H9 (cell line): ENCODE data around the gene HDAC7. TPM values are rescaled to one million over a fixed set of nuclear protein-coding genes. Genes with fewer than 3 reads are reported as not detected.

Experiments
- DNase-seq: peaks from one replicate; pipeline ENCODE4 v3.0.0-alpha.2; 2017
- H2AFZ ChIP-seq: one replicate; pipeline ENCODE4 v1.6.1; 2013; ENCODE audit warnings: mild to moderate bottlenecking, low read length, control low read depth, moderate library complexity
- H2AK5ac ChIP-seq: 2 replicates; pipeline ENCODE4 v1.6.1; 2013; ENCODE audit warnings: low read length, control low read depth, mixed read lengths; ENCODE audit not compliant: insufficient read length
- H2BK120ac ChIP-seq: one replicate; pipeline ENCODE4 v1.6.1; 2013; ENCODE audit warnings: low read depth, mild to moderate bottlenecking, low read length, control low read depth, inconsistent platforms; ENCODE audit not compliant: poor library complexity, severe bottlenecking
- H2BK12ac ChIP-seq: 2 replicates; pipeline ENCODE4 v1.6.1; 2013; ENCODE audit warnings: low read length, control low read depth, mixed read lengths, low read depth; ENCODE audit not compliant: insufficient read length
- H2BK15ac ChIP-seq: 2 replicates; pipeline ENCODE4 v1.6.1; 2013; ENCODE audit warnings: low read depth, low read length, control low read depth
- H2BK20ac ChIP-seq: one replicate; pipeline ENCODE4 v1.6.1; 2013; ENCODE audit warnings: low read depth, mild to moderate bottlenecking, low read length, control low read depth, inconsistent platforms; ENCODE audit not compliant: poor library complexity, severe bottlenecking
- H2BK5ac ChIP-seq: 2 replicates; pipeline ENCODE4 v1.6.1; 2013; ENCODE audit warnings: low read length, control low read depth, mixed read lengths; ENCODE audit not compliant: insufficient read length
- H3K14ac ChIP-seq: 2 replicates; pipeline ENCODE4 v1.6.1; 2013; ENCODE audit warnings: low read length, control low read depth; ENCODE audit not compliant: insufficient read depth
- H3K18ac ChIP-seq: 2 replicates; pipeline ENCODE4 v1.6.1; 2013; ENCODE audit warnings: low read depth, mild to moderate bottlenecking, mixed read lengths, low read length, control low read depth; ENCODE audit not compliant: insufficient read length
- H3K23ac ChIP-seq: 2 replicates; pipeline ENCODE4 v1.6.1; 2013; ENCODE audit warnings: low read length, control low read depth, mixed read lengths, low read depth; ENCODE audit not compliant: insufficient read length
- H3K23me2 ChIP-seq: 2 replicates; pipeline ENCODE4 v1.6.1; 2013; ENCODE audit warnings: low read depth, mild to moderate bottlenecking, mixed read lengths, low read length, control low read depth; ENCODE audit not compliant: insufficient read length, poor library complexity, severe bottlenecking
- H3K27ac ChIP-seq: 2 replicates; pipeline ENCODE4 v1.5.1; 2013; ENCODE audit warnings: low read length, control low read depth, mixed read lengths, low read depth; ENCODE audit not compliant: insufficient read length
- H3K27me3 ChIP-seq: 2 replicates; pipeline ENCODE4 v1.6.1; 2013; ENCODE audit warnings: low read length, control low read depth, inconsistent platforms; ENCODE audit not compliant: insufficient read depth
- H3K4ac ChIP-seq: 2 replicates; pipeline ENCODE4 v1.6.1; 2013; ENCODE audit warnings: low read depth, mild to moderate bottlenecking, control low read depth, inconsistent platforms, low read length, moderate library complexity
- H3K4me1 ChIP-seq: 2 replicates; pipeline ENCODE4 v1.6.1; 2013; ENCODE audit warnings: low read length, control low read depth, inconsistent platforms; ENCODE audit not compliant: insufficient read depth
- H3K4me2 ChIP-seq: 2 replicates; pipeline ENCODE4 v1.6.1; 2013; ENCODE audit warnings: low read length, control low read depth, mixed read lengths; ENCODE audit not compliant: insufficient read length, insufficient read depth
- H3K56ac ChIP-seq: 2 replicates; pipeline ENCODE4 v1.6.1; 2013; ENCODE audit warnings: low read depth, mild to moderate bottlenecking, mixed read lengths, low read length, control low read depth; ENCODE audit not compliant: insufficient read length
- H3K79me1 ChIP-seq: 2 replicates; pipeline ENCODE4 v1.6.1; 2013; ENCODE audit warnings: low read depth, mild to moderate bottlenecking, moderate library complexity, low read length, control low read depth, inconsistent platforms; ENCODE audit not compliant: insufficient read depth, poor library complexity, severe bottlenecking
- H3K79me2 ChIP-seq: 2 replicates; pipeline ENCODE4 v1.6.1; 2013; ENCODE audit warnings: low read length, control low read depth, inconsistent platforms; ENCODE audit not compliant: insufficient read depth
- H3K9ac ChIP-seq: 2 replicates; pipeline ENCODE4 v1.6.1; 2013; ENCODE audit warnings: low read length, control low read depth, mixed read lengths; ENCODE audit not compliant: insufficient read length; ENCODE audit errors: extremely low read depth
- H3K9me3 ChIP-seq: one replicate; pipeline ENCODE4 v1.6.1; 2013; ENCODE audit warnings: low read depth, low read length, inconsistent platforms; ENCODE audit not compliant: control insufficient read depth
- H3T11ph ChIP-seq: one replicate; pipeline ENCODE4 v1.6.1; 2013; ENCODE audit warnings: mild to moderate bottlenecking, low read length, control low read depth, inconsistent platforms
- H4K20me1 ChIP-seq: one replicate; pipeline ENCODE4 v1.6.1; 2013; ENCODE audit not compliant: control insufficient read depth, insufficient read length, insufficient read depth
- H4K5ac ChIP-seq: 2 replicates; pipeline ENCODE4 v1.6.1; 2013; ENCODE audit warnings: low read depth, mild to moderate bottlenecking, mixed read lengths, low read length, control low read depth; ENCODE audit not compliant: insufficient read length
- H4K8ac ChIP-seq: replicated peaks from 2 replicates; pipeline ENCODE4 v1.6.1; 2013; ENCODE audit warnings: low read length, control low read depth, mixed read lengths, low read depth; ENCODE audit not compliant: insufficient read length
- H4K91ac ChIP-seq: 2 replicates; pipeline ENCODE4 v1.6.1; 2013; ENCODE audit warnings: low read depth, mild to moderate bottlenecking, moderate library complexity, mixed read lengths, low read length, control low read depth; ENCODE audit not compliant: insufficient read length
- H3K27ac Mint-ChIP-seq, 3 experiments: 2 replicates in 2 of 3; 3 replicates in 1 of 3; pipeline ENCODE4 v1.8.0; 2020 to 2021; ENCODE audit warnings: mixed read lengths in 3 of 3, mild to moderate bottlenecking in 1 of 3, moderate library complexity in 1 of 3
- H3K27me3 Mint-ChIP-seq: 2 replicates; pipeline ENCODE4 v1.8.0; 2021; ENCODE audit warnings: low read depth, mild to moderate bottlenecking, moderate library complexity, mixed read lengths
- H3K36me3 Mint-ChIP-seq, 3 experiments: 2 replicates in 2 of 3; 3 replicates in 1 of 3; pipeline ENCODE4 v1.8.0; 2020 to 2021; ENCODE audit warnings: low read depth in 3 of 3, mixed read lengths in 3 of 3; ENCODE audit not compliant: insufficient read depth in 1 of 3
- H3K4me1 Mint-ChIP-seq, 2 experiments: 2 replicates each; pipeline ENCODE4 v1.8.0; 2020; ENCODE audit warnings: mixed read lengths in 2 of 2
- H3K4me3 Mint-ChIP-seq, 2 experiments: 2 replicates in 1 of 2; 3 replicates in 1 of 2; pipeline ENCODE4 v1.8.0; 2020 to 2021; ENCODE audit warnings: mild to moderate bottlenecking in 2 of 2, mixed read lengths in 2 of 2, moderate library complexity in 1 of 2
- H3K9me3 Mint-ChIP-seq, 2 experiments: 2 replicates in 1 of 2; 3 replicates in 1 of 2; pipeline ENCODE4 v1.8.0; 2020; ENCODE audit warnings: mild to moderate bottlenecking in 2 of 2, mixed read lengths in 2 of 2, moderate library complexity in 1 of 2
- whole genome bisulfite sequencing: extraction: QIAGEN DNeasy Blood & Tissue Kit; methylation state at CpG from one replicate; pipeline ENCODE4 v1.1.7; 2013; ENCODE audit warnings: missing lambda C conversion rate, low lambda C conversion rate, mixed read lengths; ENCODE audit not compliant: insufficient read length; ENCODE audit errors: extremely low coverage; 5-methylcytosine and 5-hydroxymethylcytosine counted together
- total RNA-seq: library from RNA; stranded (reverse); gene quantifications from 2 replicates; pipeline ENCODE4 v1.2.1, GENCODE V29; 2021
- TF ChIP-seq, protein P1 (sequence below): fragments of 200-600 bp; sonication (generic); conservative IDR thresholded peaks from 3 replicates; pipeline ENCODE4 v1.8.0; 2021; ENCODE audit warnings: antibody characterized with exemption, mild to moderate bottlenecking

The HDAC7 gene
- total RNA-seq, 1 experiment from 2014 or later = 72.1 TPM

DNA sequence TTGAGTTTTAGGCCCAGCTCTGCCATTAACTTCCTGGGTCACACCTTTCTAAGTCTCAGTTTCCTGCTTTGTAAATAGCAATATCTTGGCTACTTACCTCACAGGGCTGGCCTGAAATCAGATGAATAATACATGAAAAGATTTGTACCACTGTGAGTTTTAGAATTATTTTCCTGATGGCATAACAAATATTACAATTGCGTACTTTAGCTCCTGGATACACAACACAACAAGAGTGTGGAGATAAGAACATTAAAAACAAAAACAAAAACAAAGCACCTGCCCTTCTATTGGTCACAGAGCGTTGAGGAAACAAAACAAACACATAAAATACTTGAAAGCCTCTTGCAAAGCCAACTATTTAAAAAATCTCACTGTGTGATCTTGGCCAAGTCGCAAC, 4.9 kb upstream of the HDAC7 start:
- Histone ChIP-seq H3K4ac (no peak overlapping the region), H3K27me3 (no peaks in the 10 kb centered on the region), H3K56ac (no peak overlapping the region), H3K79me2 (no peaks in the 10 kb centered on the region), H2AK5ac (no peak overlapping the region), H3K4me1 (peaks cover 16% of the 10 kb centered on the region; the same call in 1 of the 2 replicates), H3K23me2 (peaks cover 3% of the 10 kb centered on the region), H3K4me2 (no peak overlapping the region), H2BK5ac (no peak overlapping the region), H3K9me3 (no peaks in the 10 kb centered on the region), H3T11ph (no peak overlapping the region), H3K9ac (no peak overlapping the region), H2BK12ac (no peak overlapping the region), H2BK20ac (no peak overlapping the region), H3K14ac (no peak overlapping the region), H3K27ac (no peak overlapping the region), H4K5ac (no peak overlapping the region), H4K20me1 (no peaks in the 10 kb centered on the region), H4K91ac (no peak overlapping the region), H3K23ac (no peak overlapping the region), H2AFZ (no peak overlapping the region), H2BK120ac (no peak overlapping the region), H2BK15ac (no peak overlapping the region), H3K79me1 (no peaks in the 10 kb centered on the region), H4K8ac (no peak overlapping the region), H3K18ac (no peak overlapping the region)
- H3K4me1 Mint-ChIP-seq = peaks cover 46 to 56% of the 10 kb centered on the region in 2 experiments
- H3K27ac Mint-ChIP-seq = no peak overlapping the region
- no peaks in the 10 kb centered on the region for H3K36me3 Mint-ChIP-seq
- peaks cover 12% of the 10 kb centered on the region for H3K27me3 Mint-ChIP-seq
- no peak overlapping the region for H3K4me3 Mint-ChIP-seq
- WGBS = no CpG with 5 or more reads among the region's 3 CpGs
- no peak for DNase-seq
- H3K9me3 Mint-ChIP-seq = no peaks in the 10 kb centered on the region
- TF ChIP-seq, protein P1, sequence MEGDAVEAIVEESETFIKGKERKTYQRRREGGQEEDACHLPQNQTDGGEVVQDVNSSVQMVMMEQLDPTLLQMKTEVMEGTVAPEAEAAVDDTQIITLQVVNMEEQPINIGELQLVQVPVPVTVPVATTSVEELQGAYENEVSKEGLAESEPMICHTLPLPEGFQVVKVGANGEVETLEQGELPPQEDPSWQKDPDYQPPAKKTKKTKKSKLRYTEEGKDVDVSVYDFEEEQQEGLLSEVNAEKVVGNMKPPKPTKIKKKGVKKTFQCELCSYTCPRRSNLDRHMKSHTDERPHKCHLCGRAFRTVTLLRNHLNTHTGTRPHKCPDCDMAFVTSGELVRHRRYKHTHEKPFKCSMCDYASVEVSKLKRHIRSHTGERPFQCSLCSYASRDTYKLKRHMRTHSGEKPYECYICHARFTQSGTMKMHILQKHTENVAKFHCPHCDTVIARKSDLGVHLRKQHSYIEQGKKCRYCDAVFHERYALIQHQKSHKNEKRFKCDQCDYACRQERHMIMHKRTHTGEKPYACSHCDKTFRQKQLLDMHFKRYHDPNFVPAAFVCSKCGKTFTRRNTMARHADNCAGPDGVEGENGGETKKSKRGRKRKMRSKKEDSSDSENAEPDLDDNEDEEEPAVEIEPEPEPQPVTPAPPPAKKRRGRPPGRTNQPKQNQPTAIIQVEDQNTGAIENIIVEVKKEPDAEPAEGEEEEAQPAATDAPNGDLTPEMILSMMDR = no peak
